Measurements from ENCODE around the gene MTUS2. TPM values are rescaled to one million over a fixed set of nuclear protein-coding genes. Genes with fewer than 3 reads are reported as not detected.

The MTUS2 gene
- total and polyA plus RNA-seq, 2 donors from 2014 or later = 0.06 to 0.22 TPM

- Histone ChIP-seq H3K9me3 (ENCODE audit: control insufficient read depth in 2 of 3, insufficient read depth in 1 of 3, low read length in 3 of 3) (no peaks in the 10 kb centered on the region), H3K27me3 (ENCODE audit: control insufficient read depth, insufficient read depth, low read length) (no peaks in the 10 kb centered on the region), H3K4me3 (ENCODE audit: low read length in 3 of 3) (no peak overlapping the region), H3K36me3 (ENCODE audit: control insufficient read depth in 2 of 3, insufficient read depth in 3 of 3, low read length in 3 of 3) (no peaks in the 10 kb centered on the region), H3K9ac (ENCODE audit: low read length in 3 of 3) (no peak overlapping the region), H3K4me1 (ENCODE audit: control insufficient read depth in 2 of 3, insufficient read depth in 2 of 3, low read depth in 1 of 3, low read length in 3 of 3) (no peaks in the 10 kb centered on the region), H3K27ac (ENCODE audit: low read depth in 2 of 2, low read length in 2 of 2) (no peak overlapping the region)
- no peak for TF ChIP-seq CTCF (IDR thresholded peaks at IDR 0.05; ENCODE audit: borderline replicate concordance, extremely low read depth, insufficient read depth)
- FAIRE-seq (no peak), DNase-seq (no peak)
- intact Hi-C loops (cut with DNase I) = no loop called here
These were observed 693.2 kb downstream of the MTUS2 start for GRCh38 chr13:29513002-29513980.

GRCh38 chr13:29513981-29514719, 694.0 kb downstream of the MTUS2 start:
- no peak for FAIRE-seq

GRCh38 chr13:29514720-29515310, 694.7 kb downstream of the MTUS2 start:
- no peak overlapping the region for H3K9ac ChIP-seq (ENCODE audit: low read length in 3 of 3)
- no peak for TF ChIP-seq CTCF (IDR thresholded peaks at IDR 0.05; ENCODE audit: borderline replicate concordance, extremely low read depth, insufficient read depth)
- H3K36me3 ChIP-seq (ENCODE audit: control insufficient read depth in 2 of 3, insufficient read depth in 3 of 3, low read length in 3 of 3) = no peaks in the 10 kb centered on the region
- intact Hi-C loops (cut with DNase I) = no loop called here
- H3K27me3 ChIP-seq (ENCODE audit: control insufficient read depth, insufficient read depth, low read length) = no peaks in the 10 kb centered on the region
- DNase-seq (no peak), FAIRE-seq (no peak)
- H3K4me1 ChIP-seq (ENCODE audit: control insufficient read depth in 2 of 3, insufficient read depth in 2 of 3, low read depth in 1 of 3, low read length in 3 of 3) = no peaks in the 10 kb centered on the region
- H3K4me3 ChIP-seq (ENCODE audit: low read length in 3 of 3) = no peak overlapping the region
- no peak overlapping the region for H3K27ac ChIP-seq (ENCODE audit: low read depth in 2 of 2, low read length in 2 of 2)
- H3K9me3 ChIP-seq (ENCODE audit: control insufficient read depth in 2 of 3, insufficient read depth in 1 of 3, low read length in 3 of 3) = no peaks in the 10 kb centered on the region

More at GRCh38 chr13:29513981-29514719, 694.0 kb downstream of the MTUS2 start:
- Histone ChIP-seq H3K9ac (ENCODE audit: low read length in 3 of 3) (no peak overlapping the region), H3K36me3 (ENCODE audit: control insufficient read depth in 2 of 3, insufficient read depth in 3 of 3, low read length in 3 of 3) (no peaks in the 10 kb centered on the region), H3K27ac (ENCODE audit: low read depth in 2 of 2, low read length in 2 of 2) (no peak overlapping the region), H3K4me3 (ENCODE audit: low read length in 3 of 3) (no peak overlapping the region), H3K9me3 (ENCODE audit: control insufficient read depth in 2 of 3, insufficient read depth in 1 of 3, low read length in 3 of 3) (no peaks in the 10 kb centered on the region), H3K4me1 (ENCODE audit: control insufficient read depth in 2 of 3, insufficient read depth in 2 of 3, low read depth in 1 of 3, low read length in 3 of 3) (no peaks in the 10 kb centered on the region), H3K27me3 (ENCODE audit: control insufficient read depth, insufficient read depth, low read length) (no peaks in the 10 kb centered on the region)
- no peak for DNase-seq
- intact Hi-C loops (cut with DNase I) = no loop called here
- no peak for TF ChIP-seq CTCF (IDR thresholded peaks at IDR 0.05; ENCODE audit: borderline replicate concordance, extremely low read depth, insufficient read depth)

Measured in kidney (tissue), 14 donors.